ENCODE data around the gene PPP6C. TPM values are rescaled to one million over a fixed set of nuclear protein-coding genes. Genes with fewer than 3 reads are reported as not detected.

Gene PPP6C
- total RNA-seq, 4 donors from 2014 or later, result 18.0 to 31.3 (median 26.6) TPM

DNA sequence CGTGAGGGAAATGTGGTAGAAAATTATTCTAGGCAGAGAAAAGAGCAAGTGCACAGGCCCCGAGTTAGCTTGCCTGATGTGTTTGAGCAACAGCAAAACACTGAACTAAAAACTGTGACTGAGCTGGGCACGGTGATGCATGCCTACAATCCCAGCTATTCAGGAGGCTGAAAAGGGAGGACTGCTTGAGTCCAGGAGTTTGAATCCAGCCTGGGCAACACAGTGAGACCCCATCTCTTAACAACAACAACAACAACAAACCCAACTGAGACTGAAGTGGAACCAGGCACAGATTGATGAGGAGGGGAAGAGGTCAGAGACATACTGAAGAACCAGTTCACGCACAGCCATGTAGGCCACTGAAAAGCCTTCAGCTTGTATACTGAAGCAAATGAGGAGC lies 88.8 kb downstream of the PPP6C start:
- Histone ChIP-seq H3K27ac (no peak overlapping the region), H3K36me3 (no peaks in the 10 kb centered on the region), H3K4me3 (no peak overlapping the region), H3K4me1 (no peaks in the 10 kb centered on the region), H3K9me3 (no peaks in the 10 kb centered on the region), H3K27me3 (no peaks in the 10 kb centered on the region)
- 89 to 93% methylated on average over 4 of the region's 4 CpGs for WGBS, 2 donors
- no peak for DNase-seq
- intact Hi-C loops (cut with DNase I), result no loop called here
- TF ChIP-seq POLR2A (IDR thresholded peaks at IDR 0.05), result no peak
- TF ChIP-seq, protein P1, sequence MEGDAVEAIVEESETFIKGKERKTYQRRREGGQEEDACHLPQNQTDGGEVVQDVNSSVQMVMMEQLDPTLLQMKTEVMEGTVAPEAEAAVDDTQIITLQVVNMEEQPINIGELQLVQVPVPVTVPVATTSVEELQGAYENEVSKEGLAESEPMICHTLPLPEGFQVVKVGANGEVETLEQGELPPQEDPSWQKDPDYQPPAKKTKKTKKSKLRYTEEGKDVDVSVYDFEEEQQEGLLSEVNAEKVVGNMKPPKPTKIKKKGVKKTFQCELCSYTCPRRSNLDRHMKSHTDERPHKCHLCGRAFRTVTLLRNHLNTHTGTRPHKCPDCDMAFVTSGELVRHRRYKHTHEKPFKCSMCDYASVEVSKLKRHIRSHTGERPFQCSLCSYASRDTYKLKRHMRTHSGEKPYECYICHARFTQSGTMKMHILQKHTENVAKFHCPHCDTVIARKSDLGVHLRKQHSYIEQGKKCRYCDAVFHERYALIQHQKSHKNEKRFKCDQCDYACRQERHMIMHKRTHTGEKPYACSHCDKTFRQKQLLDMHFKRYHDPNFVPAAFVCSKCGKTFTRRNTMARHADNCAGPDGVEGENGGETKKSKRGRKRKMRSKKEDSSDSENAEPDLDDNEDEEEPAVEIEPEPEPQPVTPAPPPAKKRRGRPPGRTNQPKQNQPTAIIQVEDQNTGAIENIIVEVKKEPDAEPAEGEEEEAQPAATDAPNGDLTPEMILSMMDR (IDR thresholded peaks at IDR 0.05), result no peak

DNA sequence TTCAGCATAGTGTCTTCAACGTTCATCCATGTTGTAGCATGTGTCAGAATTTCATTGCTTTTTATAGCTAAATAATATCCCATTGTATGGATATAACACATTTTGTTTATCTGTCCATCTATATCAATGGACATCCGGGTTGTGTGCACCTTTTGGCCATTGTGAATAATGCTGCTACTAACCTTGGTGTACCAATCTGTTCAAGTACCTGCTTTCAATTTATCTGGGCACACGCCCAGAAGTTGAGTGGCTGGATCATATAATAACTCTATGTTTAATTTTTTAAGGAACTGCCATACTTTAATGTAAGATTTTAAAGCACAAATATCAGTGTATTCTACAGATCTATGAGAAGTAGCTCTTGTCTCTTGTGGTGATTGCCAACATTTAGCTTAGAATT lies 89.8 kb downstream of the PPP6C start:
- WGBS, 2 donors, result 88 to 90% methylated on average over 3 of the region's 3 CpGs
- intact Hi-C loops (cut with DNase I), result no loop called here
- Histone ChIP-seq H3K4me1 (no peaks in the 10 kb centered on the region), H3K27ac (no peak overlapping the region), H3K36me3 (no peaks in the 10 kb centered on the region), H3K27me3 (no peaks in the 10 kb centered on the region), H3K4me3 (no peak overlapping the region), H3K9me3 (no peaks in the 10 kb centered on the region)
- no peak for DNase-seq
- TF ChIP-seq, protein P1 (IDR thresholded peaks at IDR 0.05), result no peak

Other genes with a start within 250 kb of the PPP6C start
- 10 to 100 TPM; 11.9 to 18.8 (median 14.8) TPM for gene GOLGA1, start 248.7 kb downstream of the PPP6C start, total RNA-seq
- gene SCAI, start 46.3 kb downstream of the PPP6C start, total RNA-seq, result 1 to 10 TPM; 3.3 to 9.9 (median 5.3) TPM
- 10 to 100 TPM; 12.5 to 23.0 (median 15.0) TPM for gene RABEPK, start 10.7 kb upstream of the PPP6C start, total RNA-seq
- 100 to 1,000 TPM in 2 of 4 donors, 10 to 100 TPM in 2; 84.1 to 178 (median 132) TPM for gene HSPA5, start 51.5 kb upstream of the PPP6C start, total RNA-seq
- gene GAPVD1, start 72.0 kb upstream of the PPP6C start, total RNA-seq, result 10 to 100 TPM; 34.8 to 65.4 (median 44.1) TPM

All from esophagus squamous epithelium (tissue), 5 donors.